HG02973 (cell line): ENCODE measurements around the gene PCSK5.

Experiments used
- ATAC-seq: cut with Tn5 transposase; IDR thresholded peaks from one replicate; pipeline ENCODE4 v1.9.1; 2021; ENCODE audit warnings: moderate library complexity; ENCODE audit not compliant: unreplicated experiment

Gene PCSK5

DNA sequence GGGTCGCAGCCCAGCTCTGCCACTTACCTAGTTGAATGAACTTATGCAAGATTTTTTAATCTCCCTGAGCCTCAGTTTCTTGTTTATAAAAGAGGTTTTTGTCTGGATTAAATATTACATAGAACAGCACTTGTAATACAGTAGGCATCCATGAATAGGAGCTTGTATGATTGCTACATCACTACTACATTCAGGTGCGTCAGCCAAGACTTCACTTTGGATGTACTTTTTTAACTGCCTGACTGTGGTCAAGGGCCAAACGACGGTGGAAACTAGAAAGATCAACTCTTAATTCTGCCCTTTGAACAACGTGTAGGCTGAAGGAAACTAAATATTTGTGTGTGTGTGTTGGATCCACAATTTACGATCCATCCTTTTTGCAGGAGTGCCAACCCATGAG lies 330.9 kb downstream of the PCSK5 start:
- no peak for ATAC-seq

- ATAC-seq = no peak
These were observed 333.4 kb downstream of the PCSK5 start for GRCh38 chr9:76223749-76224340.

DNA sequence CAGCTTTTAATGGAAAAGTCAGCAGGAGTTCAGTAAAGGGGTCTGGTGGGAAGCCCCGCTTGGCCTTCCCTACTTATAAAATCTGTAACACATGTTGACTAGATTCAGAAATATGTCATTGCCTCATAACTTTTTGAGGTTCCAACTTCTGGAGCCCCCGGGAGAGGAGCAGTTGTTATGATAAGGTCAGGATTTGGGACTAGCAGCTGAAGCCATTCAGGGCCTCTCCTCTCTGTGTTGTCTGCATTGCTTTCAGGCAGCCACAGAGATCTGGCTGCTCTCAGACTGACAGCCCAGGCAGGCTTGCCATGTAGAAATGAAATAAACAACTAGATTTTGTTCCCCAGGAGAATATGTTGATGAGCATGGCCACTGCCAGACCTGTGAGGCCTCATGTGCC lies 336.7 kb downstream of the PCSK5 start:
- no peak for ATAC-seq

DNA sequence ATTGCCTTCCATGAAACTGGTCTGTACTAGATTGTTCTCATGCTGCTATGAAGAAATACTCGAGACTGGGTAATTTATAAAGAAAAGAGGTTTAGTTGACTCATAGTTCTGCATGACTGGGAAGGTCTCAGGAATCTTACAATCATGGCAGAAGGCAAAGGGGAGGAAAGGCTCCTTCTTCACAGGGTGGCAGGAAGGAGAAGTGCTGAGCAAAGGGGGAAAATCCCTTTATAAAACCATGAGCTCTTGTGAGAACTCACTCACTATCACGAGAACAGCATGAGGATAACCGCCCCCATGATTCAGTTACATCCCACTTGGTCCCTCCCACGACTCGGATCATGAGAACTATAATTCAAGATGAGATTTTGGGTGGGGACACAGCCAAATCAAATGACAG lies 340.5 kb downstream of the PCSK5 start:
- ATAC-seq = no peak

DNA sequence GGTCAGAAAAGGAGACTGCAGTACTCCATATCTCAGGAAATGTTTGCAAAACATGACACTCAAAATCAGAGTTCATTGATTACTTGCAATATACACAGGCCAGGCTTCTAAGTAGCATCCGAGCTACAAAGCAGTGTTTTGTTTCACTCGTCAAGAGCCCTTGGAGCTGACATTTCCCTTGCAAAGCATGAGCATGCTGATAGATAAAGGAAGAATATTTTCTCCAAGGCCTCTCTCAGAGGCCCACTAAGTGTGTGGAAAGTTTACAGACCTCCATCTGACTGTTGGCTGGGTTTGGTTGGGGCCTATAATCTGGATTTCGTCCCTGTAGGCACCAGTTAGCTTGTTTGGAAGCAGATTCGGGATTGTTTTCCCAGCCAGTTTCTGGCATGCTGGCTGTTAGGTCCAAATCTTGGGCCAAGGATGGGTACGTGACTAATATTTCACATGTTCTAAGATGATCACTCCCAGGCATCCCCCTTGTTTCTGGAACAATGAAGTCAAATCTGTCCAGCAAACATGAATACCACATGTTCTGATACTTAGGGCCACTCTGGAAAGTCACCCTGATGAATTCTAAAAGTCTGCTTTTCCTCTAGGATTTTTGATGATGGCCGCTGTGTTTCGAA lies 342.5 kb downstream of the PCSK5 start:
- ATAC-seq = no peak

GRCh38 chr9:76240578-76240977 lies 350.1 kb downstream of the PCSK5 start:
- ATAC-seq = no peak

DNA sequence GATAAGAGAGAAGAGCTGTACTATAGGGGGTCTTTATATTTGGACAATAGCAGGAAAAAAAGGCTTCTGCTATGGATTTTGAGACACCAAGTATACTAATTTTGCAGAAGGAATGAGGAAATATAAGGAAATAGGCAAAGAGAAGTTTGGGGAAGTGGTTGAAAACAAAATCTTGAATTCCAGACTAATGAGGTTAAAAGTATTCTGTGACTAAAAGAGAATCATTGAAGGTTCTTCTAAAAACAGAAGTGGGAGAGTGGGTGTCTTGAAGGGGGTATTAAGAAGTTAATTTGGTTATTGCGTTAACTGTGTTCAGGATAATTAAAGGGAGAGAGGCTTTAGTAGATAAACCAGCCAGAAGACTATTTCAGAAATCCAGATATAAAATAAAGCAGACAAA lies 355.0 kb downstream of the PCSK5 start:
- ATAC-seq = no peak

DNA sequence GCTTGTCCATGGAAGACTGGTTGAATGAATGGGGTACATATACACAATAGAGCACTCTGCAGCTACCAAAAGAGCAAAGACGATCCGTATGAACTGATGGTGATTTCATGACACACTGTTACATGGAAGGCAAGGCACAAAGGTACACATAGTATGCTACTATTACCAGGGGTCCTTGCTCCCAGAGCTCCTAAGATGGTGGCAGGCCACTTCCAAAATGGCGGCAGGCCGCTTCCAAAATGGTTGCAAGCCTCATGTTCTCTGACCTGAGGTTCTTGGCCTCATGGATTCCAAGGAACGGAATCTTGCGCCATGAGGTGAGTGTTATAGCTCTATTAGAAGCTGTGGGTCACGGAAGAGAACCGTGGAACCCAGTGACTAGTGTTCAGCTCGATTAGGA lies 356.2 kb downstream of the PCSK5 start:
- ATAC-seq = no peak

- no peak for ATAC-seq
These were observed 357.0 kb downstream of the PCSK5 start for GRCh38 chr9:76247426-76247825.

DNA sequence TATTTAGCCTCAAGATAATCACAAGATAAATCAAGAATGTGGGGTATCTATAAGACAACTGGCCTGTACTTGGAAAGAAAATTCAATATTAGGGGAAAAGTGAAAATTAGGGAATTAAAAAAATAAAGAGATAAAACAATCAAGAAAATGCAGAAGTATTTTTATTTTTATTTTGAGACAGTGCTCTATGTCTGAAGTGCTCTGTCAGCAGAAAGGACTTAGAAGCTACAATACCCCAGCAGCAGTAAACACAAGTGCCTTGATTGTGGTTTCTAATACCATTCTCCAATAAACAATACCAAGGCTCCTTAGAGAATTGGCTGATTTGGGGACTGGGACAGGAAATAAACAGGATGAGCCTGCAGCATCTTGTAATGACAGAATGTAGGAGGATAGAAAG lies 358.8 kb downstream of the PCSK5 start:
- ATAC-seq = no peak

GRCh38 chr9:76255781-76256455 lies 365.4 kb downstream of the PCSK5 start:
- ATAC-seq = no peak

GRCh38 chr9:76257311-76257710 lies 366.8 kb downstream of the PCSK5 start:
- ATAC-seq = no peak

DNA sequence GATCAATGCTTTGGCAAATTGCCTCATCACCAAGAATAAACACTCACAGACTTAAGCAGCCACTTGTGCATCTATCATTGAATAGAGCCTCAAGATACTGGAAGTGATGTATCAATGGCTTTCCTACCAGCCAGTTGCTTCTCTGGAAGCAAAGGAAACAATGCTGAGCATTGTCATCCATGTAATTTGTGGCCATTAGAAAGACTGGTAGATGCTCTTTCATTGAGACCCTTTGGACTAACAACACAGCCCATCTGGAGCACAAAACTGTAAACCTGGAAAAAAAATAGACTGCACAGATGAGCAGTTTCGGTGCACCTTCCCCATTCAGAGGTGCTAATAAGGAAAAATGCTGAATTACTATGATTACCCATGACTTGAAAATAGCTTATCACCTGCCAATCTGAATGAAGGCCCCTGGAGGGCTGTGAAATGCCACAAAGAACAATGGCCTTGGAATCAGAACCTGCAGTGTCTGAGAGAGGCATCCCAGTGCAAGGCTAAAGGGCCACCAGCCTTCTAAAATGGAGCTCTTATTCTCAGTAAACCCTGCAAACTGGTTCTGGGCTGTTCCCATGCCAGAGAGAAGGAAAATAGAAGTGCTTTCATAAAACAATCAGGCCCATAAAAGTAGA lies 376.3 kb downstream of the PCSK5 start:
- no peak for ATAC-seq

DNA sequence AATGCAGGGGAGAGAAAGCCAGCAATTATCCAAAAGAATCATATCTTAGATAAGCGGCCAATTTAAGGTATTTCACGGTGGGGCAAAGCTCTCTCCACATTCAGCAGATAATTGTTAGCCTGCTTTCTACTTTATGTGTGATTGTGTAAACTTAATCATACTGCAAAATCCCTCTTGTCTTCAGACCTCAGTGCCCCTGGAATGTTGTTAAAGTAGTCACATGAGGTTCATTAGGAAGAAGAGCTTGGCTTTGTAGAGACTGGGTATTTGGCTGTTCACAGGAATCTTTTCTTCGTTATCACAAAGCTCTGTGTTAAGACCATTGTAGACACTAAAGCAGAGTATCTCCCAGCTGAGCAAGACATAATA lies 376.8 kb downstream of the PCSK5 start:
- no peak for ATAC-seq

DNA sequence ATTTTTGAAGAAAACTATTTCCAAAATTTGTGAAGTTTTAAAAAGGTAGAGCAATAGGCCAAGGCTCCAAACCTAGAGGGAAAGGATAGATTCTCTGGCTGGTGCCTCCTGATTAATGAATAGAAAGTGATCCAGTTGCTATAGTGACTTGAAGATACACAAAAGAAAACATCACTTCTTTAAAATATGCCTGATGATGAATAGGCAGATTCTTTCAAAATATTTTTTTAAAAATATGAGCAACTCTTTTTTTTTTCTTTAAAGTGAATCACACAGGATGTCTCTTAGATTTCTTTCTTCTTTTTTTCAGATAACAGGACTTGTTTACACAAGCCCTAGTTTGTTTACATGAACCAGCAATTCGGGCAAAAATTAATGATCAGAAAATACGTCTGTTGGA lies 379.3 kb downstream of the PCSK5 start:
- ATAC-seq = no peak

DNA sequence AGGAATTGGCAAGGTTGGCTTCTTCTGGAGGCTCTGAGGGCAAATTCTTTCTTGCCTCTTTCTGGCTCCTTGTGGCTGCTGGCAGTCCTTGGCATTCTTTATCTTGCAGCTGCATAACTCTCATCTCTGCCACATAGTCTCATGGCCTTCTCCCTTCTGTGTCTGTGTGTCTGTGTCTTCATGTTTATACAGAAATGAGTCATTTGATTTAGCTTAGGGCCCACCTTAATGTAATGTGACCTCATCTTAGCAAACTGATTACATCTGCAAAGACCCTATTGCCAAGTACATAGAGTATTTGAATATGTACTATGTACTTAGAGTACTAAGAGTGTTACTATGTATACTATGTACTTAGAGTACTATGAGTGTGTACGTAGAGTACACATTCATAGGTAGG lies 381.3 kb downstream of the PCSK5 start:
- no peak for ATAC-seq

- no peak for ATAC-seq
These were observed 398.6 kb downstream of the PCSK5 start for GRCh38 chr9:76289042-76289441.

DNA sequence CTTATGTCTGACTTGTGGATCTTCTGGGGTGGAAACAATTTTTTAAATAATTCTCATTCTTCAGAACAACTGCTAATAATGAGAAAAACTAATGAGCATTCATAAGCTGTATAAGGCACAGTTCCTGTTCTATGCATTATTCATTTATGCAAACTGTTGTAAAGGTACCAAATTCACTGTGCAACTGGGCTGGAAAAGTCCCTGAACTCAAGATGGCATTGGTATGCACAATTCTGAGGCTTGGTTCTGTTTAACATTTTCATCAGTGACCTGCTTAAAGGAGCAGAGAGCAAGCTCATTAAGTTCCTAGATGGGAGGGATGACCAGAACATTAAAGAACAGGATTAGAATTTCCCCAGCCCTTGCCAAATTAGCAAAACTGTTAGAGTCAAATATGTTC lies 399.2 kb downstream of the PCSK5 start:
- ATAC-seq = no peak

DNA sequence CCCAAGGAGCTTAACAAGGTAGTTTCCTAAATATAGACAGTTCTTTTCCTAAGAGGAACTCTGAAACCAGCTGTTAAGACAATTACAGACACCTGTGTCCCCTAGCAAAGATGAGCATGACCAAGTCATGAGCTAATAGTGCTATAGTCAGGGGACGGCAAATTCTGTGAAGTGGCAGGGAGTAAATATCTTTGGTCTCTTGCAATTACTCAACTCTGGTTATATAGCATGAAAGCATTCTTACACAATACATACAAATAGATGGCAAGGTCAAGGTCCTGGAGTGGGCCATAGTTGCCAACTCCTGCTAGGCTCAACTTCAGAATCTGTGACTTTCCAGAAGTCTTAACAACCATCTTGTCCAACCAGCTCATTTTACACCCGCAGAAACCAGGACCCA lies 400.1 kb downstream of the PCSK5 start:
- no peak for ATAC-seq

- ATAC-seq = no peak
These were observed 401.8 kb downstream of the PCSK5 start for GRCh38 chr9:76292246-76292645.

DNA sequence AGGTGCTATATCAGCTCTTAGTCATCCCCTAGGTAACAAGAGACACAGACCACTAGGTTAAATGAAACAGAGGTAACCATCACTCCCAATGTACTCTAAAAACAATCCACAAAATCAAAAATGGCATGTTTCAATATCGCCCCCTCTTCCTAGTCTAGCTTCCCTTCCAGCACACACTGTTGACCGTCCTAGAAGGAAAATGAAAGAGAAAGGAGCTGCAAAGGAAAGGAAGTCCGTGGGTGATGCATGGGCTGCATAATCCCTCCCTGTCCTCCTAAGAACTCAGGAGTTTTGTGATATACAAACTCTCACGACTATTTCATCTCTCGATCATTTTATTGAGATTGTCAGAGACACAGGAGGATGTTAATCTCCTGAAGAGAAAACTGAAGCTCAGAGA lies 402.2 kb downstream of the PCSK5 start:
- ATAC-seq = no peak

DNA sequence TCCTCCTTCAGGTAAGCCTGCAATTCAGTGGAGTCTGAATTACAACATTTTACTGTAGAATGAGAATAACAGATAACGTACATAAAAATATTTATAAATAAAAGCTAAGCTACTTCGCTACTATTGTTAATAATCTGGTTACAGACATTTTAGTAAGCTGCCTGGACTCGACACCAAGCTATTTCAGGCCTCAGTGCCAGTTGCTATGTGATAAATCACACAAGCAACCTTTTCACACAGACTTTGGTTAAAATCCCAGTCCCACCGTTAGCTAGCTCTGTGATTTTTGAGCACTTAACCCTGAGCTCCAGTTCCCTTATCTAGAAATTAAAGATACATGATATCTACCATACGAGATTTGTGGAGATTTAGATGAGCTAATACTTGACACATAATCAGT lies 403.8 kb downstream of the PCSK5 start:
- no peak for ATAC-seq
